CD4-positive, alpha-beta T cell (primary cell): ENCODE results near the gene CATSPERZ. TPM values are rescaled to one million over a fixed set of nuclear protein-coding genes. Genes with fewer than 3 reads are reported as not detected.

ENCODE experiments used
- ATAC-seq: fragments of 200-7000 bp; cut with Tn5 transposase; one replicate; pipeline ENCODE4 v1.10.0; 2022; ENCODE audit warnings: mild to moderate bottlenecking; ENCODE audit not compliant: poor library complexity
- CTCF ChIA-PET: fragments of 350-600 bp; sonication (Branson Sonifier 250); formaldehyde crosslinking; loops from one replicate; lab custom pipeline; 2021; ENCODE audit warnings: antibody characterized with exemption, inconsistent platforms; lab: Charles Lee
- POLR2A ChIA-PET: fragments of 350-600 bp; sonication (Branson Sonifier 250); formaldehyde crosslinking; loops from one replicate; lab custom pipeline; 2021; ENCODE audit warnings: antibody characterized with exemption, inconsistent platforms; lab: Charles Lee
- DNase-seq, 14 experiments: peaks; one replicate each; pipeline ENCODE4 v3.0.0-alpha.2; 2013 to 2020; ENCODE audit warnings: mixed read lengths in 2 of 14
- H3K27ac ChIP-seq, 2 donors: one replicate each; pipeline versions ENCODE4 v1.5.1 to v1.7.0; 2013; ENCODE audit warnings: low read length in 2 of 2, low read depth in 1 of 2, mild to moderate bottlenecking in 1 of 2
- H3K27me3 ChIP-seq, 2 experiments: 1 replicate in 1 of 2; 2 replicates in 1 of 2; pipeline versions ENCODE4 v1.6.1 to v1.7.0; 2013; ENCODE audit warnings: low read length in 2 of 2, control low read depth in 1 of 2, mild to moderate bottlenecking in 1 of 2, moderate library complexity in 1 of 2; ENCODE audit not compliant: insufficient read depth in 2 of 2, control insufficient read depth in 1 of 2
- H3K36me3 ChIP-seq: one replicate; pipeline ENCODE4 v1.6.1; 2013; ENCODE audit warnings: low read length, control low read depth; ENCODE audit not compliant: insufficient read depth
- H3K4me1 ChIP-seq: one replicate; pipeline ENCODE4 v1.6.1; 2013; ENCODE audit warnings: low read length, control low read depth; ENCODE audit not compliant: insufficient read depth
- H3K4me3 ChIP-seq: one replicate; pipeline ENCODE4 v1.5.1; 2013; ENCODE audit warnings: mild to moderate bottlenecking, low read length, moderate library complexity
- H3K9me3 ChIP-seq, 2 experiments: 1 replicate in 1 of 2; 2 replicates in 1 of 2; pipeline versions ENCODE4 v1.6.1 to v1.7.0; 2013; ENCODE audit warnings: low read length in 2 of 2, mild to moderate bottlenecking in 2 of 2, control low read depth in 1 of 2, moderate library complexity in 1 of 2; ENCODE audit not compliant: control insufficient read depth in 1 of 2, insufficient read depth in 1 of 2
- H3K27ac Mint-ChIP-seq: one replicate; pipeline ENCODE4 v1.8.0; 2020; ENCODE audit warnings: mixed read lengths
- H3K27me3 Mint-ChIP-seq: one replicate; pipeline ENCODE4 v1.8.0; 2021; ENCODE audit warnings: mixed read lengths
- H3K36me3 Mint-ChIP-seq: one replicate; pipeline ENCODE4 v1.8.0; 2021; ENCODE audit warnings: low read depth, mixed read lengths
- H3K4me1 Mint-ChIP-seq: one replicate; pipeline ENCODE4 v1.8.0; 2021; ENCODE audit warnings: low read depth, mixed read lengths
- H3K4me3 Mint-ChIP-seq: one replicate; pipeline ENCODE4 v1.8.0; 2020; ENCODE audit warnings: mild to moderate bottlenecking, mixed read lengths
- H3K9me3 Mint-ChIP-seq: one replicate; pipeline ENCODE4 v1.8.0; 2020; ENCODE audit warnings: mixed read lengths
- CTCF ChIP-seq: fragments of 200-600 bp; IDR thresholded peaks from one replicate; pipeline ENCODE4 v1.8.0; 2022; ENCODE audit warnings: antibody characterized with exemption, mild to moderate bottlenecking
- intact Hi-C, 2 experiments: fragments of 100-400 bp; cut with DNase I in 1 of 2; cut with micrococcal nuclease in 1 of 2; formaldehyde crosslinking; loops; one replicate each; pipeline versions ENCODE4 v1.15.1 to v1.9.0; 2023 to 2025; cut with DNase I, micrococcal nuclease
- total RNA-seq, 174 experiments: library from RNA in 2 of 174; stranded (reverse) in 2 of 174; gene quantifications; one replicate each; pipeline ENCODE4 v1.2.3 and lab custom pipeline; 2021 to 2026

CATSPERZ gene
- total RNA-seq, 2 experiments from 2014 or later: not detected

DNA sequence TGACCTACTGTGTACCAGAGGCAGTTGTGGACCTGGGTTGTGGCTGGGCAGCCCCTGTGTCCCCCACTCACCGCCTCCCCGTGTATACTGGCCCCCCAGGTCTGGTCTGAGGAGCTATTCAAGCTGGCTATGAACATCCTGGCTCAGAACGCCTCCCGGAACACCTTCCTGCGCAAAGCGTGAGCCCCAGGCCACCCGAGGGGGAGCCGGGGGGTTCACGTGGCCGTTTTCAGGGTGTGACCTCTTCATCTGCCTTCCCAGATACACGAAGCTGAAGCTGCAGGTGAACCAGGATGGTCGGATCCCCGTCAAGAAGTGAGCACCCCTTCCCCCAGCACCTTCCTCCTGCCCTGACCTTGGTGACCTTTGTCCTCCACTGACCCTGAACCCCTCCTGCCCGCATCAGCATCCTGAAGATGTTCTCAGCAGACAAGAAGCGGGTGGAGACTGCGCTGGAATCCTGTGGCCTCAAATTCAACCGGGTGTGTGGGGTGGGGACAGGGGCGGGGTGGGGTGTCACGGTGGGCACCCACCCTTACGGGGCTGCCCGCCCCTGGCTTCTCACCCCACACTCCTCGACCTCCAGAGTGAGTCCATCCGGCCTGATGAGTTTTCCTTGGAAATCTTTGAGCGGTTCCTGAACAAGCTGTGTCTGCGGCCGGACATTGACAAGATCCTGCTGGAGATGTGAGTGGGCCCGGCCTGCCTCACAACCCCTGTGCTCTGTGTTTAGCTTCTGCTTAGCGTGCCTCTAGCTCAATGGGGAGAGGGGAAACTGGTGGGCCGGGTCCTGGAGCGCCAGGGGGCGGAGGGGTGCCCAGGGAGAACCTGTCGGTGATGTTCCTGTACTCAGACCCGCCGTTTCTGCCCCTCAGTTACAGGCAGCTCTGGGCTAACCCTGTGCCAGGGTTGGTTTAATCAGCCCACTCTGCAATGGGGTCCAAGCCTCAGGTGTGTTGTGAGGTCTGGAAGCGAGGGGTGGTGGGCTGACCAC is 44.7 kb upstream of the CATSPERZ start:
- no peaks in the 10 kb centered on the region for H3K9me3 ChIP-seq
- H3K27ac Mint-ChIP-seq: no peak overlapping the region
- POLR2A ChIA-PET: interaction anchor here (0.6 to 1.1 kb wide), 3 partner anchors 10 to 15 kb away, joined by 3 to 4 read pairs (median 3); no protein-coding TSS in a partner anchor

DNA sequence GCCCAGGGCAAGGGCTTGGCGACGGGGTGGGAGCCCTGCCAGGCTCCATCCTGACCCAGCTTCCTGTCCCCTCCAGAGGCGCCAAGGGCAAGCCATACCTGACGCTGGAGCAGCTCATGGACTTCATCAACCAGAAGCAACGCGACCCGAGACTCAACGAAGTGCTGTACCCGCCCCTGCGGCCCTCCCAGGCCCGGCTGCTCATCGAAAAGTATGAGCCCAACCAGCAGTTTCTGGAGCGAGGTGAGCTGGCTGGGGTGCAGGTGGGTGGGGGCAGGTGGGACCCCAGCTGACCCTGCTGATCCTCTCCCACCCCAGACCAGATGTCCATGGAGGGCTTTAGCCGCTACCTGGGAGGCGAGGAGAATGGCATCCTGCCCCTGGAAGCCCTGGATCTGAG is 43.9 kb upstream of the CATSPERZ start:
- H3K27ac ChIP-seq: no peak overlapping the region
- H3K9me3 ChIP-seq: no peaks in the 10 kb centered on the region
- Mint-ChIP-seq H3K4me1 (peaks cover 8% of the 10 kb centered on the region), H3K27ac (no peak overlapping the region), H3K27me3 (no peaks in the 10 kb centered on the region), H3K4me3 (no peak overlapping the region), H3K9me3 (no peaks in the 10 kb centered on the region), H3K36me3 (peaks cover 13% of the 10 kb centered on the region)
- ChIA-PET POLR2A (interaction anchor here (1.1 kb wide), 2 partner anchors 11 to 14 kb away, joined by 3 to 4 read pairs; no protein-coding TSS in a partner anchor), CTCF (no interaction called here)
- TF ChIP-seq CTCF: no peak
- no peak overlapping the region for H3K4me3 ChIP-seq
- no peak for DNase-seq
- no peak for ATAC-seq
- H3K4me1 ChIP-seq: peaks cover 25% of the 10 kb centered on the region
- no peaks in the 10 kb centered on the region for H3K27me3 ChIP-seq
- intact Hi-C loops: loop anchor here in 1 of 2 experiments (10.0 kb wide), 1 partner anchor 399 kb away; no protein-coding TSS in a partner anchor
- H3K36me3 ChIP-seq: peaks cover 16% of the 10 kb centered on the region

More for the DNA sequence above, 44.7 kb upstream of the CATSPERZ start:
- Histone ChIP-seq H3K4me1 (peaks cover 33% of the 10 kb centered on the region), H3K36me3 (peaks cover 16% of the 10 kb centered on the region), H3K4me3 (no peak overlapping the region), H3K27me3 (no peaks in the 10 kb centered on the region), H3K27ac (no peak overlapping the region)
- no peak overlapping the region for H3K4me3 Mint-ChIP-seq
- H3K9me3 Mint-ChIP-seq: no peaks in the 10 kb centered on the region
- DNase-seq (no peak), ATAC-seq (no peak)
- peaks cover 13% of the 10 kb centered on the region for H3K36me3 Mint-ChIP-seq
- intact Hi-C loops: loop anchor here in 1 of 2 experiments (10.0 kb wide), 1 partner anchor 399 kb away; no protein-coding TSS in a partner anchor
- H3K27me3 Mint-ChIP-seq: no peaks in the 10 kb centered on the region
- CTCF ChIA-PET: no interaction called here
- peaks cover 8% of the 10 kb centered on the region for H3K4me1 Mint-ChIP-seq
- no peak for TF ChIP-seq CTCF

- ChIA-PET POLR2A (no interaction called here), CTCF (interaction anchor here (1.0 kb wide), 1 partner anchor 54 kb away, joined by 3 read pairs; no protein-coding TSS in a partner anchor)
- ATAC-seq (no peak), DNase-seq (no peak)
- peaks cover 24% of the 10 kb centered on the region for H3K36me3 ChIP-seq
- no peak for TF ChIP-seq CTCF
- H3K4me3 ChIP-seq: no peak overlapping the region
- Mint-ChIP-seq H3K36me3 (peaks cover 13% of the 10 kb centered on the region), H3K4me3 (no peak overlapping the region), H3K9me3 (no peaks in the 10 kb centered on the region), H3K27ac (no peak overlapping the region), H3K27me3 (no peaks in the 10 kb centered on the region), H3K4me1 (no peaks in the 10 kb centered on the region)
- no peaks in the 10 kb centered on the region for H3K9me3 ChIP-seq
- intact Hi-C loops: loop anchor here in 1 of 2 experiments (10.0 kb wide), 1 partner anchor 396 kb away; no protein-coding TSS in a partner anchor
- H3K27ac ChIP-seq: no peak overlapping the region
- peaks cover 7% of the 10 kb centered on the region for H3K4me1 ChIP-seq
- no peaks in the 10 kb centered on the region for H3K27me3 ChIP-seq
Measured at GRCh38 chr11:64258356-64258755, 41.8 kb upstream of the CATSPERZ start.
